Upper lobe of left lung (tissue), 4 donors: ENCODE measurements around the gene MAPK7.

Source experiments
- EP300 ChIP-seq, 4 donors: sonication (generic); formaldehyde crosslinking; IDR thresholded peaks; one replicate each; pipeline ENCODE4 v1.5.1; 2017; ENCODE audit warnings: antibody characterized with exemption in 4 of 4, control low read depth in 2 of 4
- POLR2A ChIP-seq, 4 donors: fragments of 450-650 bp; IDR thresholded peaks; one replicate each; pipeline ENCODE4 v1.5.1; 2016 to 2017; ENCODE audit warnings: antibody characterized with exemption in 4 of 4, mild to moderate bottlenecking in 2 of 4
- POLR2AphosphoS5 ChIP-seq, 2 donors: sonication (generic); formaldehyde crosslinking; IDR thresholded peaks; one replicate each; pipeline ENCODE4 v1.5.1; 2017; ENCODE audit warnings: antibody characterized with exemption in 2 of 2
- TF ChIP-seq, protein P1 (sequence below), 6 experiments: fragments of 450-650 bp in 4 of 6; fragments of 200-600 bp in 2 of 6; sonication (generic) in 2 of 6; IDR thresholded peaks; one replicate each; pipeline ENCODE4 v1.5.1; 2016 to 2019; ENCODE audit warnings: antibody characterized with exemption in 6 of 6

DNA sequence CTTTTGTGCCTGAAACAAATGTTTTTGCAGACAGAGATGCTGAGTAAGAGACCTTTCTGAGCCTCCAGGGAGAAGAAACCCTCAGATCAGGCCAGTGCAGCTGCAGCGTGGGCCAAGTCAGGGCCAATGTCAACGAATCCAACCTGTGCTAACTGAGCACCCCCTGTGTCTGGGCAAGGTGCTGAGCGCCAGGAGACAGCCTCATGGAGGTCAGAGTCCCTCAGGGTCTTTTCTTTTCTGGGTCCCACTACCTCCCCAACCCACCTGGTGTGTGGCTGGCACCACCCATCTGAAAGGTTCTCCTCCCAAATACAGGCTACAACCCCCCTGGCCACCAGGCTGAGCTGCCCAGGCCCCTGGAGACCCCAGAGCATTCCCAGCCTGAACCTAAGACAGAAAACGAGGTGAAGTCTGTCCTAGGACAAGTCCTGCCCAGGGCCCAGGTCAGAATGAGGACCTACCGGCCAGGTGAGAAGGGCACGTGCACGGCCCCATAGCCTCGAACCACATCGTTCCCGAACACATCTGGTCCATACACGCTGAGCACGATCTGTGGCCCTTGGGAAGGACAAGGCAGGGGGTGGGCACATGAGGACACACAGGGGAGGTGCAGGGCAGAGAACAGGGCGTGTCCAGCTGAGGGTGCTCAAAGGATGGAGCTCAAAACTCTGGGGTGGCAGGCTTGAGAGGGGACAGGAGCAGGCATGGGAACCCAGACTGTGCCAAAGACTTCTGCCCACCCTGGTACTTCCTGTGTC is 30.8 kb upstream of the MAPK7 start:
- TF ChIP-seq POLR2AphosphoS5 (IDR thresholded peaks at IDR 0.05) (no peak), POLR2A (IDR thresholded peaks at IDR 0.05) (no peak), EP300 (IDR thresholded peaks at IDR 0.05) (no peak)
- TF ChIP-seq, protein P1, sequence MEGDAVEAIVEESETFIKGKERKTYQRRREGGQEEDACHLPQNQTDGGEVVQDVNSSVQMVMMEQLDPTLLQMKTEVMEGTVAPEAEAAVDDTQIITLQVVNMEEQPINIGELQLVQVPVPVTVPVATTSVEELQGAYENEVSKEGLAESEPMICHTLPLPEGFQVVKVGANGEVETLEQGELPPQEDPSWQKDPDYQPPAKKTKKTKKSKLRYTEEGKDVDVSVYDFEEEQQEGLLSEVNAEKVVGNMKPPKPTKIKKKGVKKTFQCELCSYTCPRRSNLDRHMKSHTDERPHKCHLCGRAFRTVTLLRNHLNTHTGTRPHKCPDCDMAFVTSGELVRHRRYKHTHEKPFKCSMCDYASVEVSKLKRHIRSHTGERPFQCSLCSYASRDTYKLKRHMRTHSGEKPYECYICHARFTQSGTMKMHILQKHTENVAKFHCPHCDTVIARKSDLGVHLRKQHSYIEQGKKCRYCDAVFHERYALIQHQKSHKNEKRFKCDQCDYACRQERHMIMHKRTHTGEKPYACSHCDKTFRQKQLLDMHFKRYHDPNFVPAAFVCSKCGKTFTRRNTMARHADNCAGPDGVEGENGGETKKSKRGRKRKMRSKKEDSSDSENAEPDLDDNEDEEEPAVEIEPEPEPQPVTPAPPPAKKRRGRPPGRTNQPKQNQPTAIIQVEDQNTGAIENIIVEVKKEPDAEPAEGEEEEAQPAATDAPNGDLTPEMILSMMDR (IDR thresholded peaks at IDR 0.05) = no peak
